Sigmoid colon (tissue), 7 donors: ENCODE results near the gene RASSF1. TPM values are rescaled to one million over a fixed set of nuclear protein-coding genes. Genes with fewer than 3 reads are reported as not detected.

Source experiments
- DNase-seq: peaks from one replicate; pipeline ENCODE4 v3.0.0-alpha.2; 2019
- H3K27ac ChIP-seq, 4 donors: fragments of 200-600 bp; sonication (generic); one replicate each; pipeline ENCODE4 v1.5.1; 2016 to 2019; ENCODE audit warnings: mild to moderate bottlenecking in 1 of 4
- H3K27me3 ChIP-seq, 3 donors: fragments of 200-600 bp; sonication (generic); one replicate each; pipeline ENCODE4 v1.5.1; 2019; ENCODE audit warnings: mild to moderate bottlenecking in 1 of 3
- H3K36me3 ChIP-seq, 4 donors: fragments of 200-600 bp; sonication (generic); one replicate each; pipeline ENCODE4 v1.5.1; 2016 to 2019
- H3K4me1 ChIP-seq, 4 donors: fragments of 200-600 bp; sonication (generic); one replicate each; pipeline ENCODE4 v1.5.1; 2017 to 2019
- H3K4me3 ChIP-seq, 4 donors: fragments of 200-600 bp; sonication (generic); one replicate each; pipeline ENCODE4 v1.5.1; 2017 to 2019; ENCODE audit warnings: mild to moderate bottlenecking in 2 of 4, moderate library complexity in 1 of 4
- H3K9me3 ChIP-seq, 4 donors: fragments of 200-600 bp in 3 of 4; sonication (generic) in 3 of 4; one replicate each; pipeline versions ENCODE4 v1.5.1 to v1.6.1; 2013 to 2019
- EP300 ChIP-seq, 4 donors: sonication (generic); formaldehyde crosslinking; IDR thresholded peaks; one replicate each; pipeline ENCODE4 v1.6.1; 2017; ENCODE audit warnings: antibody characterized with exemption in 4 of 4
- POLR2A ChIP-seq, 2 donors: fragments of 450-650 bp; IDR thresholded peaks; one replicate each; pipeline ENCODE4 v1.6.1; 2016; ENCODE audit warnings: antibody characterized with exemption in 2 of 2, mild to moderate bottlenecking in 2 of 2, moderate library complexity in 2 of 2
- POLR2AphosphoS5 ChIP-seq, 4 donors: sonication (generic); formaldehyde crosslinking; IDR thresholded peaks; one replicate each; pipeline ENCODE4 v1.6.1; 2017; ENCODE audit warnings: antibody characterized with exemption in 4 of 4
- WGBS, 2 donors: extraction: QIAGEN DNeasy Blood & Tissue Kit; methylation state at CpG; one replicate each; pipeline ENCODE4 v1.1.7; 2013; 5-methylcytosine and 5-hydroxymethylcytosine counted together
- intact Hi-C: fragments of 100-400 bp; cut with DNase I; formaldehyde crosslinking; loops from one replicate; pipeline ENCODE4 v1.15.1; 2023
- polyA plus RNA-seq, 3 donors: library from polyadenylated mRNA; stranded (reverse); fragments of 200-250 nt; gene quantifications; one replicate each; pipeline ENCODE4 v1.2.3, GENCODE V29; 2013
- total RNA-seq, 4 donors: library from RNA; depleted of rRNA; stranded (reverse); fragments of >200 nt; gene quantifications; one replicate each; pipeline ENCODE4 v1.1.0, GENCODE V29; 2016
- TF ChIP-seq, protein P1 (sequence below), 4 experiments: fragments of 450-650 bp in 3 of 4; fragments of 200-600 bp in 1 of 4; IDR thresholded peaks; one replicate each; pipeline ENCODE4 v1.5.1; 2016 to 2019; ENCODE audit warnings: antibody characterized with exemption in 4 of 4, mild to moderate bottlenecking in 3 of 4, moderate library complexity in 2 of 4
- donor health status: healthy with polysubstance abuse.
- donor health status: Bipolar disorder and iron deficiency.
- donor health status: healthy.

The RASSF1 gene
- total and polyA plus RNA-seq, 7 donors = 16.4 to 41.7 (median 27.7) TPM

DNA sequence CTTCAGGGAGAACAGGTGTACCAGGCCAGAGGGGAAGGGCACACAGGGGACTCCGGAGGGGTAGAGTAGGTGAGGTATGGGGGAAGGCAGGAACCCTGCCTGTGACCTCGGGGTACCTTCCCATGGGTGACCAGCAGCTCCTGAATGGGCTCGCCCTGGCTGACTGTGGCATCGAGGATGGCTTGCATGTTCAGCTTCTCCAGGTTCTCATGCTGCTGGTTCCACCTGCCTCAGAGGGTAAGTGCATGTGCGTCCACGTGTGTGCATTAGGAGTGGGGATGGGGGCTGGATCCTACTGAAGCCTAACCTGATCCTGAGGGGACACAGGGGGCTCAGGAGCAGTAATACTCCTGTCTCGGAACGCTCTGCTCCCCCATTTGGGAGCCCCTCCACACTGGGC lies 4.4 kb upstream of the RASSF1 start:
- no peak for DNase-seq
- Histone ChIP-seq H3K27ac (peak overlapping the region in 1 of 4 donors; percentile 12), H3K36me3 (peaks cover 0 to 14% (median 9%) of the 10 kb centered on the region in 4 donors), H3K4me3 (peak overlapping the region in 2 of 4 donors; percentile 41 to 43), H3K9me3 (no peaks in the 10 kb centered on the region), H3K27me3 (no peaks in the 10 kb centered on the region), H3K4me1 (peaks cover 0 to 42% (median 41%) of the 10 kb centered on the region in 4 donors)
- WGBS, 2 donors = 77 to 86% methylated on average over 8 of the region's 8 CpGs
- intact Hi-C loops = loop anchor here (5.0 kb wide), 1 partner anchor 267 kb away; the partner anchor contains the start of gene CISH
- TF ChIP-seq EP300 (IDR thresholded peaks at IDR 0.05) = no peak
- TF ChIP-seq, protein P1, sequence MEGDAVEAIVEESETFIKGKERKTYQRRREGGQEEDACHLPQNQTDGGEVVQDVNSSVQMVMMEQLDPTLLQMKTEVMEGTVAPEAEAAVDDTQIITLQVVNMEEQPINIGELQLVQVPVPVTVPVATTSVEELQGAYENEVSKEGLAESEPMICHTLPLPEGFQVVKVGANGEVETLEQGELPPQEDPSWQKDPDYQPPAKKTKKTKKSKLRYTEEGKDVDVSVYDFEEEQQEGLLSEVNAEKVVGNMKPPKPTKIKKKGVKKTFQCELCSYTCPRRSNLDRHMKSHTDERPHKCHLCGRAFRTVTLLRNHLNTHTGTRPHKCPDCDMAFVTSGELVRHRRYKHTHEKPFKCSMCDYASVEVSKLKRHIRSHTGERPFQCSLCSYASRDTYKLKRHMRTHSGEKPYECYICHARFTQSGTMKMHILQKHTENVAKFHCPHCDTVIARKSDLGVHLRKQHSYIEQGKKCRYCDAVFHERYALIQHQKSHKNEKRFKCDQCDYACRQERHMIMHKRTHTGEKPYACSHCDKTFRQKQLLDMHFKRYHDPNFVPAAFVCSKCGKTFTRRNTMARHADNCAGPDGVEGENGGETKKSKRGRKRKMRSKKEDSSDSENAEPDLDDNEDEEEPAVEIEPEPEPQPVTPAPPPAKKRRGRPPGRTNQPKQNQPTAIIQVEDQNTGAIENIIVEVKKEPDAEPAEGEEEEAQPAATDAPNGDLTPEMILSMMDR (IDR thresholded peaks at IDR 0.05) = no peak
- TF ChIP-seq POLR2A (IDR thresholded peaks at IDR 0.05) = no peak

DNA sequence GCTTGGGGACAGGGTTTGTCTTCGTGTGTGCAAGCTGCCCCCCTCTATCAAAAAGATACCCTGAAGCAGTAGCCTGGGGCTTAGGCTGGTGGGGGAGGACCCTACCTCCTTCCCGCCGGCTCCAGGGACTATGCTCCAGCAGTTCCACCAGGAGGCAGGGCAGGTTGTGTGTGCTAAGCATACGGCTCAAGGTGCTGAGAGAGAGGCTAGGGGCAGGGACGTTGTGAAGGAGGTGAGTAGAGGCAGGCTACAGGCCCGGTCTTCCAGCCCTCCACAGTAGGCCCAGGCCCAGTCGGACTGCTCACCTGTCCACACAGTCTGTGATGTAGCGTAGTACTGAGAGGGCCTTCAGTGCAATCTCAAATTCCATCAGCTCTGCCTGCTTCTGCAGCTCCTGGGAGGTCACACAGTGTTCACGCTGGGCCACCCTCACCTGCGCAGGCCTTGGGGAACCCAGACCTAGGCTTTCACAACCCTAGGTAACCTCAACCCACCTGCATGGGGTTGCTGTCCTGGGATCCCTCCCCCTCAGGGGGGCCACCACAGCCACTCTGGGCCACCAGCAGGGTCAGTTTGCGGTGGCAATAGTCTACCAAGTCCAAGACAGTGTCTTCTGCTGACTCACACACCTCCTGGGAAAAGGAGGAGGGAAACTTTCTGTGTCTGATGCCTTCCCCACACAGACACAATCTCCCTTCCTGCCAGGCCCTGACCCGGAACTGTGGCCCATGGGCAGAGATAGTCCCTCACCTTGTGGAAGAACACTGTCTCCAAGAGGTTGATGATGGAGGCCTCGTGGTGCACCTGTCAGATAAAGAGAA lies 2.4 kb upstream of the RASSF1 start:
- WGBS, 2 donors = 88 to 89% methylated on average over 13 of the region's 13 CpGs
- Histone ChIP-seq H3K4me1 (peaks cover 0 to 49% (median 46%) of the 10 kb centered on the region in 4 donors), H3K36me3 (peaks cover 0 to 7% (median 1%) of the 10 kb centered on the region in 4 donors), H3K27ac (no peak overlapping the region), H3K27me3 (no peaks in the 10 kb centered on the region), H3K4me3 (no peak overlapping the region), H3K9me3 (no peaks in the 10 kb centered on the region)
- TF ChIP-seq, protein P1 (IDR thresholded peaks at IDR 0.05) = no peak
- TF ChIP-seq POLR2A (IDR thresholded peaks at IDR 0.05) = no peak
- TF ChIP-seq POLR2AphosphoS5 (IDR thresholded peaks at IDR 0.05) = no peak
- intact Hi-C loops = no loop called here
- DNase-seq = no peak

DNA sequence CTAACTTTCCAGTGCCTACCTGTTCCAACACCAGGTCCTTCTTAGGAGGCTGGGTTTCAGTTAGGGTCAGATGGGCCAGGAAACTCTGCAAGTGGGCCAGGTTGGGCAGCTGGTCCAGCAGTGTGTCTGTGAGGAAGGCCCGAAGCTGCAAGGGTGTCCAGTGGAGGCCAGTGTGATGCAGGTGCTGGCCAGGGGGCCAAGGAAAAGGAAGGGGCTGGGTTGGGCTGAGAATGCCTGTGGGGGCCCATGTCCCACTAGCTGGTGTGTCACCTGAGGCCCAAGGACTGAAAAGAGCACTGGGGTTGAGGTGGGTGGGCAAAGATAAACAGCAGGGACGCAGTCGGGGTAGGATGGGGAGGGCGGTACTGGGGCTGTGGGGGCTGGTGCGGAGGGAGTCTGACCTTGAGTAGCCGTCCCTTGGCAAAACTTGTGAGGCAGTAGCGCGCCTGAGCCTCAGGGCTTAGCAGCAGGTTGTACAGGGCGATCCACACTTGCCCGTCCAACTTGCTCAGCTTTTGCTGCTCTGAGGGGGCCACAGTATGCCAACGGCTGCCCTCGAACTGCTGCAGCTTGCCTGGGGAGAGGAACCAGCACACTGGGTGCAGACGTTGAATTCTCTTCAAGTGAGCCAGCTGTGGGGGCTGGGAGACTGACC lies 1.5 kb upstream of the RASSF1 start:
- WGBS, 2 donors = 92 to 94% methylated on average over 13 of the region's 13 CpGs
- no peak overlapping the region for H3K27ac ChIP-seq
- H3K9me3 ChIP-seq = no peaks in the 10 kb centered on the region
- no peaks in the 10 kb centered on the region for H3K27me3 ChIP-seq
- intact Hi-C loops = no loop called here
- peaks cover 0 to 55% (median 51%) of the 10 kb centered on the region in 4 donors for H3K4me1 ChIP-seq
- H3K36me3 ChIP-seq = no peaks in the 10 kb centered on the region
- H3K4me3 ChIP-seq = no peak overlapping the region
- no peak for DNase-seq
- TF ChIP-seq POLR2A (IDR thresholded peaks at IDR 0.05) (no peak), EP300 (IDR thresholded peaks at IDR 0.05) (no peak), POLR2AphosphoS5 (IDR thresholded peaks at IDR 0.05) (no peak)
- TF ChIP-seq, protein P1 (IDR thresholded peaks at IDR 0.05) = no peak

DNA sequence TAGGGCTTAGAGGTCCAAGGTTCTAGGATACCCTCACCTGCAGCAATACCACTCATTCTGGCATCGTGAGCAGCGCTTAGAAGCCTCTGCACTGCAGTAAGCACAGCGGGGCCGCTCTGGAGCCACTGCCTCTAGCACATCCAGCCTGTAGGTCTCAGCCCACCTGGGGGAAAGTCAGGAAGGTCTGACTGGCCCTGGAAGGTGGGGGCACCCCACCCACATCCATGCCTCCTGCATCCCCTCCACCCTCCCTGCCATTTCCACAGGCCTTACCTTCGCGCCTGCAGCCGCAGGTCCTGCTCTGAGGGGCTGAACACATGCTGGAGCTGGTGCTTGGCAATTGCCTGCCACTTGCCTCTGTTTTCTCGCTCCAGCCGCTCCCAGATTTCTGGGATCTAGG lies 901 bp upstream of the RASSF1 start:
- TF ChIP-seq EP300 (IDR thresholded peaks at IDR 0.05) (no peak), POLR2AphosphoS5 (IDR thresholded peaks at IDR 0.05) (no peak), POLR2A (IDR thresholded peaks at IDR 0.05) (no peak)
- TF ChIP-seq, protein P1 (IDR thresholded peaks at IDR 0.05) = no peak
- peak overlapping the region; percentile 93 to 100 (median 98) for H3K27ac ChIP-seq
- H3K4me3 ChIP-seq = peak overlapping the region in 3 of 4 donors; percentile 52 to 62 (median 57)
- H3K27me3 ChIP-seq = no peaks in the 10 kb centered on the region
- no peaks in the 10 kb centered on the region for H3K9me3 ChIP-seq
- no peak for DNase-seq
- intact Hi-C loops = no loop called here
- 87 to 90% methylated on average over 9 of the region's 9 CpGs for WGBS, 2 donors
- H3K4me1 ChIP-seq = peaks cover 0 to 57% (median 54%) of the 10 kb centered on the region in 4 donors
- no peaks in the 10 kb centered on the region for H3K36me3 ChIP-seq
